HG02981 (cell line): ENCODE results near the gene TOP3B.
"Not testable (repeated sequence)": the region's sequence is repeated elsewhere in the genome, so short reads cannot be mapped to it uniquely, and the experiment has no call there.

Experiments used
- ATAC-seq: cut with Tn5 transposase; IDR thresholded peaks from one replicate; pipeline ENCODE4 v1.9.1; 2021; ENCODE audit warnings: mild to moderate bottlenecking, moderate library complexity; ENCODE audit not compliant: unreplicated experiment

Gene TOP3B

GRCh38 chr22:21932347-21932746, 50.2 kb downstream of the TOP3B start:
- no peak for ATAC-seq

- ATAC-seq, result no peak
Observed at GRCh38 chr22:21931056-21931455, 51.5 kb downstream of the TOP3B start.

GRCh38 chr22:21929253-21929652, 53.3 kb downstream of the TOP3B start:
- ATAC-seq, result no peak

GRCh38 chr22:21928048-21928447, 54.5 kb downstream of the TOP3B start:
- ATAC-seq, result no peak

GRCh38 chr22:21927174-21927823, 55.3 kb downstream of the TOP3B start:
- no peak for ATAC-seq

GRCh38 chr22:21926728-21927127, 55.9 kb downstream of the TOP3B start:
- no peak for ATAC-seq

- ATAC-seq, result no peak
Observed at GRCh38 chr22:21923163-21923561, 59.4 kb downstream of the TOP3B start.

- no peak for ATAC-seq
Observed at GRCh38 chr22:21922370-21923162, 60.0 kb downstream of the TOP3B start.

- no peak for ATAC-seq
Observed at GRCh38 chr22:21921729-21922128, 60.9 kb downstream of the TOP3B start.

- no peak for ATAC-seq
Observed at GRCh38 chr22:21921184-21921721, 61.3 kb downstream of the TOP3B start.

GRCh38 chr22:21920341-21921183, 62.0 kb downstream of the TOP3B start:
- ATAC-seq, result no peak

- no peak for ATAC-seq
Observed at GRCh38 chr22:21919526-21920307, 62.9 kb downstream of the TOP3B start.

- no peak for ATAC-seq
Observed at GRCh38 chr22:21918466-21919185, 64.0 kb downstream of the TOP3B start.

- ATAC-seq, result no peak
Observed at GRCh38 chr22:21917959-21918261, 64.7 kb downstream of the TOP3B start.

GRCh38 chr22:21917181-21917958, 65.2 kb downstream of the TOP3B start:
- no peak for ATAC-seq

- ATAC-seq, result no peak
Observed at GRCh38 chr22:21916309-21916918, 66.2 kb downstream of the TOP3B start.

- no peak for ATAC-seq
Observed at GRCh38 chr22:21915624-21916308, 66.8 kb downstream of the TOP3B start.

GRCh38 chr22:21914033-21914642, 68.4 kb downstream of the TOP3B start:
- not testable (repeated sequence) for ATAC-seq
